BJ (cell line): ENCODE measurements around the gene GATA6. TPM values are rescaled to one million over a fixed set of nuclear protein-coding genes. Genes with fewer than 3 reads are reported as not detected.

Source experiments
- CTCF ChIA-PET: fragments of 350-600 bp; formaldehyde crosslinking; extraction: SDS; loops from one replicate; lab custom pipeline; 2021; ENCODE audit warnings: antibody characterized with exemption, inconsistent platforms; lab: Yijun Ruan, JAX
- POLR2A ChIA-PET: fragments of 300-600 bp; sonication (Branson Sonifier 250); formaldehyde crosslinking; extraction: SDS; loops from one replicate; lab custom pipeline; 2021; ENCODE audit warnings: antibody characterized with exemption; lab: Charles Lee
- DNase-seq: peaks from one replicate; pipeline ENCODE4 v3.0.0-alpha.2; 2011; ENCODE audit warnings: low read depth
- H3K27me3 ChIP-seq: 2 replicates; pipeline ENCODE4 v1.6.0; 2011; ENCODE audit warnings: low read length; ENCODE audit not compliant: control insufficient read depth, insufficient read depth
- H3K36me3 ChIP-seq: 2 replicates; pipeline ENCODE4 v1.5.1; 2011; ENCODE audit warnings: low read length; ENCODE audit not compliant: control insufficient read depth, insufficient read depth
- H3K4me3 ChIP-seq: 2 replicates; pipeline ENCODE4 v1.5.1; 2011; ENCODE audit warnings: low read depth, mild to moderate bottlenecking, control low read depth, low read length
- polyA plus RNA-seq: library from polyadenylated mRNA; depleted of rRNA; stranded (reverse); fragments of >200 nt; gene quantifications from 2 replicates; pipeline ENCODE4 v1.2.3, GENCODE V29; 2011; rRNA removed
- small RNA-seq: library from RNA; depleted of rRNA; stranded (forward); fragments of <200 nt; gene quantifications from one replicate; pipeline ENCODE3, GENCODE V24; 2012; ENCODE audit warnings: low replicate concordance, low read depth; ENCODE audit not compliant: insufficient read length
- TF ChIP-seq, protein P1 (sequence below): IDR thresholded peaks from 2 replicates; pipeline ENCODE4 v1.5.1; 2011; ENCODE audit warnings: low read depth, mild to moderate bottlenecking, control low read depth, inconsistent platforms, low read length, moderate library complexity; ENCODE audit not compliant: insufficient read depth

The GATA6 gene
- polyA plus RNA-seq, 1 experiment: 0.65 TPM

DNA sequence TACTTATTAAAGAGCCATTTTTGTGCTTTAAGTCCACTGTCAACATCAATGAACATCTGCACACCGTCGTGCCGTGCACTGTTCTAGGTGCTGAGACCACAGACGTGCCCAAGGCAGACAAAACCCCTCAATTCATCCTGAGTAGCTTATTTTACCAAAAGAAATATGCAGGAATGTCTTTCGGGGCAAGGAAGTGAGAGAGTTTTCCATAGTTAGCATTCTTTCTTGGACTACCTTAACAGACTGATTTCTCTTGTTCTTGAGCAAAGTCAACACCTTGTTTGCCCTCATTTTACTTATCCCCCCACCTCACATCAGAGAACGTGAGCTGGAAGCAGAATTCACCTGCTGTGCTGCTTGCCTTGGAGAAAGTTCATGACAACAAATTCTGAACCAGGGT is 69.3 kb downstream of the GATA6 start:
- no peak overlapping the region for H3K4me3 ChIP-seq
- H3K36me3 ChIP-seq: no peaks in the 10 kb centered on the region
- H3K27me3 ChIP-seq: peaks cover 6% of the 10 kb centered on the region
- TF ChIP-seq, protein P1, sequence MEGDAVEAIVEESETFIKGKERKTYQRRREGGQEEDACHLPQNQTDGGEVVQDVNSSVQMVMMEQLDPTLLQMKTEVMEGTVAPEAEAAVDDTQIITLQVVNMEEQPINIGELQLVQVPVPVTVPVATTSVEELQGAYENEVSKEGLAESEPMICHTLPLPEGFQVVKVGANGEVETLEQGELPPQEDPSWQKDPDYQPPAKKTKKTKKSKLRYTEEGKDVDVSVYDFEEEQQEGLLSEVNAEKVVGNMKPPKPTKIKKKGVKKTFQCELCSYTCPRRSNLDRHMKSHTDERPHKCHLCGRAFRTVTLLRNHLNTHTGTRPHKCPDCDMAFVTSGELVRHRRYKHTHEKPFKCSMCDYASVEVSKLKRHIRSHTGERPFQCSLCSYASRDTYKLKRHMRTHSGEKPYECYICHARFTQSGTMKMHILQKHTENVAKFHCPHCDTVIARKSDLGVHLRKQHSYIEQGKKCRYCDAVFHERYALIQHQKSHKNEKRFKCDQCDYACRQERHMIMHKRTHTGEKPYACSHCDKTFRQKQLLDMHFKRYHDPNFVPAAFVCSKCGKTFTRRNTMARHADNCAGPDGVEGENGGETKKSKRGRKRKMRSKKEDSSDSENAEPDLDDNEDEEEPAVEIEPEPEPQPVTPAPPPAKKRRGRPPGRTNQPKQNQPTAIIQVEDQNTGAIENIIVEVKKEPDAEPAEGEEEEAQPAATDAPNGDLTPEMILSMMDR: no peak
- POLR2A ChIA-PET: no interaction called here
- CTCF ChIA-PET: no interaction called here
- DNase-seq: no peak

DNA sequence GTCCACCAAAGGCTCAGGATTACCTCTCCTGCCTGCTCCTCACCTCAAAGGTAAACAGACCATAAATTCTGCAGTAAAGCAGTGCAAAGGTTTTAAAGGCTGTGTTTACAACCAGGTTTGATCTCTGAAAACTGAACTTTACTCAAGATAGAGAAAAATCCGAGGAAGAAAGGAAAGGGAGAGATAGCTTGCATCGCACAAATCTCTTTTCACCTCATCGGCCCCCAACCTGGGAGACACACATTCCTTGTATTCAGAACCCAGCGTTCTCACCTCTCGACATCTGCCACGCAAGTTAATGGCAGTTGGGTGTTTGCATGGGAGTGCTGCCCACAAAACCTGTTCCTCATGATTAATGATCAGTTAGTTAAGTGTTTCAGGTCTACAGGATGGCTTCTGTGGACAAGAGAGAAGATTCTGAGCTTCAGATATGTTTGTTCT is 72.6 kb downstream of the GATA6 start:
- ChIA-PET CTCF (interaction anchor here (1.8 kb wide), 1 partner anchor 16 kb away, joined by 6 read pairs; no protein-coding TSS in a partner anchor), POLR2A (no interaction called here)
- no peak overlapping the region for H3K4me3 ChIP-seq
- DNase-seq: no peak
- TF ChIP-seq, protein P1: no peak
- peaks cover 5% of the 10 kb centered on the region for H3K27me3 ChIP-seq
- no peaks in the 10 kb centered on the region for H3K36me3 ChIP-seq

DNA sequence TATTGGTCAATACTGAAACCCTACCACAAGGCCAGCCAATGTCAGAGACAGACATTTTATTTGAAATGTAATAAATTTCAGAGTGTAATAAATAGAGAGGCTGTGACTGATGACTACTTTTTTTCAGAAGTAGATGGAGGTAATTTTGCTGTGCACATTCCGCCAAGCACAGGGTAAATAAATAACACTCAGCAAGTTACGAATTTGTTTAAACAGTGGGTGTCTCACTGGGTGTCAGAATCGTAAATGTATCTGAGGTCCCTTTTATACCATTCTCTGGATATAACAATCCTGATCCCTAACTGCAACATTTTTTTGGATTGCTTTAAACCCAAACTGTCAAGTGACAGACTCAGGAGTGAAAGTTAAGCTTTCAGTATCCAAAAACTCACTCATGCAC is 74.1 kb downstream of the GATA6 start:
- POLR2A ChIA-PET: no interaction called here
- Histone ChIP-seq H3K36me3 (no peaks in the 10 kb centered on the region), H3K27me3 (peaks cover 7% of the 10 kb centered on the region), H3K4me3 (no peak overlapping the region)
- CTCF ChIA-PET: interaction anchor here (0.8 to 1.8 kb wide), 2 partner anchors 9 to 15 kb away, joined by 3 to 6 read pairs; no protein-coding TSS in a partner anchor
- TF ChIP-seq, protein P1: no peak
- no peak for DNase-seq

DNA sequence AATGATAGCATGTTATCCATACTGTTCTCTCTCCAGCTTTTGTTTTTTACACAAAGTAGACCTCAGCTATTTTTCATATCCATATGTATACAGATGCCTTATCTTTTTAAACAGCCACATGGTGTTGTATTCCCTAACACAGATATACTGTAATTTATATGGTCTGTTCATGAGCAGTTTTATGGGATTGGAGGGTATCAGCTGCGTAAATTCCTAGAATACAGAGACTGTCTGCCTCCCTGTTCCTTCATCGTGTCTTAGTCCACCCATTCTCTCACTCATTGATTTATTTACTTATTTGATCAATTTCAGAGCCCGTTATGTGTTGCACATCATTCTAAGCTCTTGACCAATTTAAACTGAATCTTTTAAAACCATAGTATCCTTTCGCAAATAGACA is 80.6 kb downstream of the GATA6 start:
- no peaks in the 10 kb centered on the region for H3K36me3 ChIP-seq
- H3K4me3 ChIP-seq: no peak overlapping the region
- CTCF ChIA-PET: no interaction called here
- POLR2A ChIA-PET: no interaction called here
- DNase-seq: no peak
- TF ChIP-seq, protein P1: no peak
- H3K27me3 ChIP-seq: peaks cover 10% of the 10 kb centered on the region

DNA sequence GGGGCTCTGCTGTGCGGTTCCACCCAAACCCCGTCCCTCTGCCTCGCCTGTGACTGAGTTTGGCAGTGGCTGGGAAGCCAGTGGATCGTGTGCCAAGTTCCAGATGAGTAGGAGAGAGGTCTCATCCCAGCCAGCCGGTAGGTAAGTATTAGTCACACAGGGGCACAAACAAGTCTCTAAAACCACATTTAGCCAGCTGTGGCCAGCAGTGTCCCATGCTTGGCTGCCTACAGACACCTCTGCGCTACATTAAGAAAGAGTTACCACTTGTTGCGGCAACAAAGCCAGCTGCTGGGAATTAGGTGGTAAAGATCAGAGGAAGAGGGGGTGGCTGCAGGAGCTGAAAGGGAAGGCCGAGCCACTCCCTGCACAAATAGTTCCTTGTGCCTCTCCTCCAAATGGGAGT is 81.2 kb downstream of the GATA6 start:
- ChIA-PET CTCF (no interaction called here), POLR2A (no interaction called here)
- no peaks in the 10 kb centered on the region for H3K36me3 ChIP-seq
- no peak for DNase-seq
- peaks cover 10% of the 10 kb centered on the region for H3K27me3 ChIP-seq
- H3K4me3 ChIP-seq: no peak overlapping the region
- TF ChIP-seq, protein P1: no peak

Small RNAs within 50 kb of the gene (small RNA-seq; reads per million reads assigned to genes)
- gene RNU6-702P (not detected), gene RNU6ATAC20P (not detected)

Other genes with a start within 250 kb of the GATA6 start
- gene CTAGE1, start 248.3 kb downstream of the GATA6 start, polyA plus RNA-seq: 0.06 TPM in 1 of 2 replicates, not detected in the other